Mucosa of gallbladder (tissue), 1 donor: Measurements from ENCODE around the gene RNF182. TPM values are rescaled to one million over a fixed set of nuclear protein-coding genes. Genes with fewer than 3 reads are reported as not detected.

Experiments
- total RNA-seq: library from RNA; stranded (reverse); gene quantifications from one replicate; pipeline ENCODE4 v1.2.1, GENCODE V29; 2021
- donor health status: DM: no; HTN: no; CAD: no.

RNF182 gene
- total RNA-seq, 1 donor from 2014 or later: 0.14 TPM

Other genes with a start within 250 kb of the RNF182 start
- gene RANBP9, start 213.1 kb upstream of the RNF182 start, total RNA-seq: 43.6 TPM
- 18.1 TPM for gene MCUR1, start 110.4 kb upstream of the RNF182 start, total RNA-seq
- gene CD83, start 192.8 kb downstream of the RNF182 start, total RNA-seq: 5.8 TPM